Measurements from ENCODE around the gene VHLL. TPM values are rescaled to one million over a fixed set of nuclear protein-coding genes. Genes with fewer than 3 reads are reported as not detected.

Gene VHLL
- total and polyA plus RNA-seq, 2 of the 13 experiments (the other 11 are each of a cell fraction or from before 2014, with no cell fraction given): 0.24 TPM; not detected in 1

GRCh38 chr1:156284112-156284511 is 15.0 kb downstream of the VHLL start, which contains the start of gene TMEM79:
TSS of gene TMEM79 (plus strand) at chr1:156284325. CDS start at chr1:156285227, 902 bp downstream.
- Histone ChIP-seq H3K9ac (ENCODE audit: insufficient read depth, low read depth, low read length) (peak within 1 kb of the TSS; percentile 96), H3K4me1 (ENCODE audit: insufficient read depth, low read length) (peaks cover 33% of the 10 kb centered on the region), H3K4me2 (ENCODE audit: low read depth, low read length) (peak within 1 kb of the TSS; percentile 86), H3K4me3 (replicated peaks in 1 of 3; ENCODE audit: insufficient read depth in 1 of 3, low read depth in 2 of 3, low read length in 3 of 3) (peak within 1 kb of the TSS; percentile 71 to 95 (median 87)), H3K27ac (ENCODE audit: extremely low read length, insufficient read depth, low read length) (peak within 1 kb of the TSS; percentile 78), H3K9me3 (ENCODE audit: low read length) (no peaks in the 10 kb centered on the region), H3K36me3 (replicated peaks in 1 of 2; ENCODE audit: control insufficient read depth in 1 of 2, insufficient read depth in 2 of 2, low read length in 2 of 2) (peaks cover 3 to 15% of the 10 kb centered on the region in 2 experiments; a peak in 4 of 5 replicates), H2AFZ (ENCODE audit: low read length) (peak within 1 kb of the TSS; percentile 77), H3K27me3 (ENCODE audit: control insufficient read depth in 1 of 2, insufficient read depth in 2 of 2, low read length in 2 of 2) (no peaks in the 10 kb centered on the region; a peak in 1 of 5 replicates), H4K20me1 (ENCODE audit: insufficient read depth, low read length) (peaks cover 14% of the 10 kb centered on the region), H3K79me2 (ENCODE audit: insufficient read depth, low read length) (peaks cover 43% of the 10 kb centered on the region)
- ChIA-PET POLR2A (interaction anchor here (1.9 to 7.1 kb wide), 3 partner anchors 11 to 88 kb away, joined by 6 to 115 read pairs (median 9); partner anchors contain the start of genes GLMP and VHLL), CTCF (ENCODE audit: low intra/inter-chr PET ratio, low total read pairs) (no interaction called here)
- 93% methylated on average over 7 of the region's 7 CpGs for WGBS (ENCODE audit: low lambda C conversion rate)
- in situ Hi-C loops (cut with HindIII; ENCODE audit: extremely low pct_ligation_motif_present, low pct_unique_long_range_greater_than_20kb) (no loop called here), intact Hi-C loops (cut with micrococcal nuclease; ENCODE audit: unreplicated experiment) (no loop called here)
- no peak for TF ChIP-seq ZBTB14 (CRISPR knock-in tag; IDR thresholded peaks at IDR 0.05)
- DNase-seq (ENCODE audit: low spot score) (no peak), FAIRE-seq (no peak), ATAC-seq (no peak)
- BruUV-seq (replicated peaks): no TSS peak

GRCh38 chr1:156283521-156283920 is 15.6 kb downstream of the VHLL start:
- H3K4me3 ChIP-seq (replicated peaks in 1 of 3; ENCODE audit: insufficient read depth in 1 of 3, low read depth in 2 of 3, low read length in 3 of 3): peak overlapping the region; percentile 71 to 95 (median 87)
- H3K9ac ChIP-seq (ENCODE audit: insufficient read depth, low read depth, low read length): peak overlapping the region; percentile 96
- peaks cover 14% of the 10 kb centered on the region for H4K20me1 ChIP-seq (ENCODE audit: insufficient read depth, low read length)
- WGBS (ENCODE audit: low lambda C conversion rate): 84% methylated on average over 1 of the region's 1 CpG
- H3K79me2 ChIP-seq (ENCODE audit: insufficient read depth, low read length): peaks cover 49% of the 10 kb centered on the region
- no peak overlapping the region for H2AFZ ChIP-seq (ENCODE audit: low read length)
- no peak for DNase-seq (ENCODE audit: low spot score)
- ChIA-PET POLR2A (interaction anchor here (0.8 to 7.1 kb wide), 12 partner anchors 11 to 90 kb away, joined by 3 to 115 read pairs (median 6); partner anchors contain the start of genes CCT3, GLMP, PAQR6 and PMF1), CTCF (ENCODE audit: low intra/inter-chr PET ratio, low total read pairs) (no interaction called here)
- intact Hi-C loops (cut with micrococcal nuclease; ENCODE audit: unreplicated experiment): no loop called here
- peaks cover 5 to 21% of the 10 kb centered on the region in 2 experiments for H3K36me3 ChIP-seq (replicated peaks in 1 of 2; ENCODE audit: control insufficient read depth in 1 of 2, insufficient read depth in 2 of 2, low read length in 2 of 2)
- BruUV-seq (replicated peaks): no TSS peak
- no peak for ATAC-seq
- H3K9me3 ChIP-seq (ENCODE audit: low read length): no peaks in the 10 kb centered on the region
- no peaks in the 10 kb centered on the region; a peak in 1 of 5 replicates for H3K27me3 ChIP-seq (ENCODE audit: control insufficient read depth in 1 of 2, insufficient read depth in 2 of 2, low read length in 2 of 2)
- H3K27ac ChIP-seq (ENCODE audit: extremely low read length, insufficient read depth, low read length): peak overlapping the region; percentile 78
- H3K4me2 ChIP-seq (ENCODE audit: low read depth, low read length): peak overlapping the region; percentile 86
- no peak for TF ChIP-seq TCF7 (IDR thresholded peaks at IDR 0.05; ENCODE audit: low read depth)
- no peak for TF ChIP-seq TIGD3 (CRISPR knock-in tag; IDR thresholded peaks at IDR 0.05; ENCODE audit: borderline replicate concordance)
- no peak for TF ChIP-seq NFRKB (IDR thresholded peaks at IDR 0.05)
- no peak for TF ChIP-seq SRSF9 (IDR thresholded peaks at IDR 0.05; ENCODE audit: borderline replicate concordance, insufficient read depth, low read depth, low read length, poor library complexity, severe bottlenecking)
- no peak for TF ChIP-seq ZNF598 (CRISPR knock-in tag; IDR thresholded peaks at IDR 0.05; ENCODE audit: borderline replicate concordance)
- TF ChIP-seq ZNF513 (CRISPR knock-in tag; conservative IDR thresholded peaks at IDR 0.05): no peak
- TF ChIP-seq ZNF709 (CRISPR knock-in tag; IDR thresholded peaks at IDR 0.05): no peak
- TF ChIP-seq HOXD1 (CRISPR knock-in tag; IDR thresholded peaks at IDR 0.05): no peak
- no peak for TF ChIP-seq BATF2 (CRISPR knock-in tag; IDR thresholded peaks at IDR 0.05)
- no peak for TF ChIP-seq NFIB (CRISPR knock-in tag; IDR thresholded peaks at IDR 0.05; ENCODE audit: borderline replicate concordance)
- TF ChIP-seq NR2C2 (CRISPR knock-in tag; IDR thresholded peaks at IDR 0.05; ENCODE audit: borderline replicate concordance): no peak
- in situ Hi-C loops (cut with HindIII; ENCODE audit: extremely low pct_ligation_motif_present, low pct_unique_long_range_greater_than_20kb): no loop called here
- H3K4me1 ChIP-seq (ENCODE audit: insufficient read depth, low read length): peaks cover 33% of the 10 kb centered on the region
- no peak for FAIRE-seq
